GM12878 (cell line): Measurements from ENCODE around the gene U2AF2. TPM values are rescaled to one million over a fixed set of nuclear protein-coding genes. Genes with fewer than 3 reads are reported as not detected.

Experiments used
- polyA plus RNA-seq, 11 experiments: library from polyadenylated mRNA; depleted of rRNA in 4 of 11; unstranded in 6 of 11; stranded (reverse) in 5 of 11; fragments of >200 nt; fragmentation: Nextera tagmentation in 4 of 11; fragmentation: Illumina TruSeq in 1 of 11; extraction: Ambion mirVana in 4 of 11; extraction: Trizol in 1 of 11; gene quantifications; 1 replicate in 1 of 11; 2 replicates in 10 of 11; pipeline versions ENCODE4 v1.2.1 to v1.2.3, GENCODE V29; 2011 to 2016; ENCODE audit warnings: inconsistent platforms in 2 of 11, missing spikeins in 2 of 11, low read depth in 1 of 11
- small RNA-seq: library from RNA; depleted of rRNA; stranded (forward); fragments of <200 nt; gene quantifications from one replicate; pipeline ENCODE3, GENCODE V24; 2014
- total RNA-seq, 4 experiments: library from RNA; depleted of rRNA in 3 of 4; stranded (reverse); fragments of >200 nt in 3 of 4; fragmentation: Illumina TruSeq in 1 of 4; extraction: Trizol in 1 of 4; gene quantifications; 2 replicates each; pipeline versions ENCODE4 v1.2.1 to v1.2.3, GENCODE V29; 2013 to 2021

Gene U2AF2
- total and polyA plus RNA-seq, 10 of the 15 experiments (the other 5 are each of a cell fraction or from before 2014, with no cell fraction given) = 3.0 to 338 (median 130) TPM

Small RNA genes within 50 kb of the gene (small RNA-seq; reads per million reads assigned to genes)
- not detected for gene AC010525.2

Other genes with a start within 250 kb of the U2AF2 start
Only the 7 nearest of the 23 such genes appear.
- gene ZNF524, start 54.7 kb upstream of the U2AF2 start, total RNA-seq (2014; rRNA removed) = 15.6 and 18.6 TPM in 2 replicates
- gene ZNF524, start 54.7 kb upstream of the U2AF2 start, total RNA-seq (2014; rRNA removed; fragmentation: Illumina TruSeq; extraction: Trizol) = 3.7 and 3.8 TPM in 2 replicates
- gene ZNF524, start 54.7 kb upstream of the U2AF2 start, total RNA-seq (2021) = 14.7 and 17.2 TPM in 2 replicates
- 1.5 and 3.7 TPM in 2 replicates for gene ZNF524, start 54.7 kb upstream of the U2AF2 start, polyA plus RNA-seq (2011; rRNA removed)
- gene ZNF524, start 54.7 kb upstream of the U2AF2 start, polyA plus RNA-seq (2014; fragmentation: Illumina TruSeq; extraction: Trizol) = 1.1 TPM in 1 of 2 replicates, not detected in the other
- gene ZNF524, start 54.7 kb upstream of the U2AF2 start, polyA plus RNA-seq (2014; fragmentation: Nextera tagmentation; extraction: Ambion mirVana) = under 1 TPM in 1 of 2 experiments, not detected in 1; 0.47 TPM
- 13.9 and 15.0 TPM in 2 replicates for gene ZNF524, start 54.7 kb upstream of the U2AF2 start, polyA plus RNA-seq (2014; rRNA removed)
- gene ZNF524, start 54.7 kb upstream of the U2AF2 start, polyA plus RNA-seq (2016; fragmentation: Nextera tagmentation; extraction: Ambion mirVana) = 10 to 100 TPM; 12.4 to 12.8 TPM
- gene ZNF865, start 49.4 kb upstream of the U2AF2 start, total RNA-seq (2014; rRNA removed) = 0.96 and 1.1 TPM in 2 replicates
- gene ZNF865, start 49.4 kb upstream of the U2AF2 start, total RNA-seq (2014; rRNA removed; fragmentation: Illumina TruSeq; extraction: Trizol) = 0.78 and 0.85 TPM in 2 replicates
- gene ZNF865, start 49.4 kb upstream of the U2AF2 start, total RNA-seq (2021) = 17.8 and 18.3 TPM in 2 replicates
- 0.49 and 1.5 TPM in 2 replicates for gene ZNF865, start 49.4 kb upstream of the U2AF2 start, polyA plus RNA-seq (2011; rRNA removed)
- gene ZNF865, start 49.4 kb upstream of the U2AF2 start, polyA plus RNA-seq (2014; fragmentation: Illumina TruSeq; extraction: Trizol) = 0.24 and 1.2 TPM in 2 replicates
- under 1 TPM; 0.02 to 0.05 TPM for gene ZNF865, start 49.4 kb upstream of the U2AF2 start, polyA plus RNA-seq (2014; fragmentation: Nextera tagmentation; extraction: Ambion mirVana)
- 7.6 and 9.8 TPM in 2 replicates for gene ZNF865, start 49.4 kb upstream of the U2AF2 start, polyA plus RNA-seq (2014; rRNA removed)
- gene ZNF865, start 49.4 kb upstream of the U2AF2 start, polyA plus RNA-seq (2016; fragmentation: Nextera tagmentation; extraction: Ambion mirVana) = under 1 TPM; 0.13 to 0.37 TPM
- 2.8 and 3.5 TPM in 2 replicates for gene ZNF784, start 30.5 kb upstream of the U2AF2 start, total RNA-seq (2014; rRNA removed)
- gene ZNF784, start 30.5 kb upstream of the U2AF2 start, total RNA-seq (2014; rRNA removed; fragmentation: Illumina TruSeq; extraction: Trizol) = 1.8 and 2.2 TPM in 2 replicates
- gene ZNF784, start 30.5 kb upstream of the U2AF2 start, total RNA-seq (2021) = 5.2 and 5.3 TPM in 2 replicates
- 0.68 and 1.2 TPM in 2 replicates for gene ZNF784, start 30.5 kb upstream of the U2AF2 start, polyA plus RNA-seq (2011; rRNA removed)
- 2.8 and 3.1 TPM in 2 replicates for gene ZNF784, start 30.5 kb upstream of the U2AF2 start, polyA plus RNA-seq (2014; fragmentation: Illumina TruSeq; extraction: Trizol)
- gene ZNF784, start 30.5 kb upstream of the U2AF2 start, polyA plus RNA-seq (2014; fragmentation: Nextera tagmentation; extraction: Ambion mirVana) = under 1 TPM; 0.10 to 0.97 TPM
- 3.5 and 4.4 TPM in 2 replicates for gene ZNF784, start 30.5 kb upstream of the U2AF2 start, polyA plus RNA-seq (2014; rRNA removed)
- gene ZNF784, start 30.5 kb upstream of the U2AF2 start, polyA plus RNA-seq (2016; fragmentation: Nextera tagmentation; extraction: Ambion mirVana) = 1 to 10 TPM; 1.1 to 1.4 TPM
- 9.4 and 12.2 TPM in 2 replicates for gene ZNF580, start 14.0 kb upstream of the U2AF2 start, total RNA-seq (2014; rRNA removed)
- 4.7 and 5.7 TPM in 2 replicates for gene ZNF580, start 14.0 kb upstream of the U2AF2 start, total RNA-seq (2014; rRNA removed; fragmentation: Illumina TruSeq; extraction: Trizol)
- gene ZNF580, start 14.0 kb upstream of the U2AF2 start, total RNA-seq (2021) = 31.8 and 34.2 TPM in 2 replicates
- gene ZNF580, start 14.0 kb upstream of the U2AF2 start, polyA plus RNA-seq (2011; rRNA removed) = 5.5 and 7.9 TPM in 2 replicates
- gene ZNF580, start 14.0 kb upstream of the U2AF2 start, polyA plus RNA-seq (2014; fragmentation: Illumina TruSeq; extraction: Trizol) = 5.3 and 7.4 TPM in 2 replicates
- 1 to 10 TPM; 2.3 to 7.4 TPM for gene ZNF580, start 14.0 kb upstream of the U2AF2 start, polyA plus RNA-seq (2014; fragmentation: Nextera tagmentation; extraction: Ambion mirVana)
- 27.1 and 30.2 TPM in 2 replicates for gene ZNF580, start 14.0 kb upstream of the U2AF2 start, polyA plus RNA-seq (2014; rRNA removed)
- 10 to 100 TPM; 24.7 to 25.3 TPM for gene ZNF580, start 14.0 kb upstream of the U2AF2 start, polyA plus RNA-seq (2016; fragmentation: Nextera tagmentation; extraction: Ambion mirVana)
- 22.1 and 25.4 TPM in 2 replicates for gene ZNF581, start 11.4 kb upstream of the U2AF2 start, total RNA-seq (2014; rRNA removed)
- gene ZNF581, start 11.4 kb upstream of the U2AF2 start, total RNA-seq (2014; rRNA removed; fragmentation: Illumina TruSeq; extraction: Trizol) = 14.0 and 14.1 TPM in 2 replicates
- gene ZNF581, start 11.4 kb upstream of the U2AF2 start, total RNA-seq (2021) = 44.9 and 45.4 TPM in 2 replicates
- 13.5 and 19.1 TPM in 2 replicates for gene ZNF581, start 11.4 kb upstream of the U2AF2 start, polyA plus RNA-seq (2011; rRNA removed)
- 7.8 and 13.2 TPM in 2 replicates for gene ZNF581, start 11.4 kb upstream of the U2AF2 start, polyA plus RNA-seq (2014; fragmentation: Illumina TruSeq; extraction: Trizol)
- 10 to 100 TPM in 1 of 2 experiments, 1 to 10 TPM in 1; 4.7 to 18.1 TPM for gene ZNF581, start 11.4 kb upstream of the U2AF2 start, polyA plus RNA-seq (2014; fragmentation: Nextera tagmentation; extraction: Ambion mirVana)
- 39.6 and 45.3 TPM in 2 replicates for gene ZNF581, start 11.4 kb upstream of the U2AF2 start, polyA plus RNA-seq (2014; rRNA removed)
- 10 to 100 TPM; 29.1 to 37.0 TPM for gene ZNF581, start 11.4 kb upstream of the U2AF2 start, polyA plus RNA-seq (2016; fragmentation: Nextera tagmentation; extraction: Ambion mirVana)
- gene CCDC106, start 6.8 kb upstream of the U2AF2 start, total RNA-seq (2014; rRNA removed) = 19.2 and 22.5 TPM in 2 replicates
- 11.9 and 12.7 TPM in 2 replicates for gene CCDC106, start 6.8 kb upstream of the U2AF2 start, total RNA-seq (2014; rRNA removed; fragmentation: Illumina TruSeq; extraction: Trizol)
- 33.1 and 34.2 TPM in 2 replicates for gene CCDC106, start 6.8 kb upstream of the U2AF2 start, total RNA-seq (2021)
- gene CCDC106, start 6.8 kb upstream of the U2AF2 start, polyA plus RNA-seq (2011; rRNA removed) = 7.8 and 16.4 TPM in 2 replicates
- 7.7 and 19.2 TPM in 2 replicates for gene CCDC106, start 6.8 kb upstream of the U2AF2 start, polyA plus RNA-seq (2014; fragmentation: Illumina TruSeq; extraction: Trizol)
- under 1 TPM; 0.04 to 0.14 TPM for gene CCDC106, start 6.8 kb upstream of the U2AF2 start, polyA plus RNA-seq (2014; fragmentation: Nextera tagmentation; extraction: Ambion mirVana)
- 35.9 and 39.9 TPM in 2 replicates for gene CCDC106, start 6.8 kb upstream of the U2AF2 start, polyA plus RNA-seq (2014; rRNA removed)
- 10 to 100 TPM; 20.4 to 25.7 TPM for gene CCDC106, start 6.8 kb upstream of the U2AF2 start, polyA plus RNA-seq (2016; fragmentation: Nextera tagmentation; extraction: Ambion mirVana)
- gene EPN1, start 20.2 kb downstream of the U2AF2 start, total RNA-seq (2014; rRNA removed) = 7.7 and 12.0 TPM in 2 replicates
- 4.7 and 6.2 TPM in 2 replicates for gene EPN1, start 20.2 kb downstream of the U2AF2 start, total RNA-seq (2014; rRNA removed; fragmentation: Illumina TruSeq; extraction: Trizol)
- 79.8 and 88.5 TPM in 2 replicates for gene EPN1, start 20.2 kb downstream of the U2AF2 start, total RNA-seq (2021)
- 3.4 and 9.3 TPM in 2 replicates for gene EPN1, start 20.2 kb downstream of the U2AF2 start, polyA plus RNA-seq (2011; rRNA removed)
- gene EPN1, start 20.2 kb downstream of the U2AF2 start, polyA plus RNA-seq (2014; fragmentation: Illumina TruSeq; extraction: Trizol) = 2.0 and 6.8 TPM in 2 replicates
- under 1 TPM; 0.11 to 0.16 TPM for gene EPN1, start 20.2 kb downstream of the U2AF2 start, polyA plus RNA-seq (2014; fragmentation: Nextera tagmentation; extraction: Ambion mirVana)
- gene EPN1, start 20.2 kb downstream of the U2AF2 start, polyA plus RNA-seq (2014; rRNA removed) = 36.9 and 47.0 TPM in 2 replicates
- 10 to 100 TPM; 21.8 to 22.1 TPM for gene EPN1, start 20.2 kb downstream of the U2AF2 start, polyA plus RNA-seq (2016; fragmentation: Nextera tagmentation; extraction: Ambion mirVana)